ENCODE measurements around the gene NASP.
A peak's percentile ranks its signal among the peaks of the same experiment; 100 is the strongest.

NASP gene, protein sequence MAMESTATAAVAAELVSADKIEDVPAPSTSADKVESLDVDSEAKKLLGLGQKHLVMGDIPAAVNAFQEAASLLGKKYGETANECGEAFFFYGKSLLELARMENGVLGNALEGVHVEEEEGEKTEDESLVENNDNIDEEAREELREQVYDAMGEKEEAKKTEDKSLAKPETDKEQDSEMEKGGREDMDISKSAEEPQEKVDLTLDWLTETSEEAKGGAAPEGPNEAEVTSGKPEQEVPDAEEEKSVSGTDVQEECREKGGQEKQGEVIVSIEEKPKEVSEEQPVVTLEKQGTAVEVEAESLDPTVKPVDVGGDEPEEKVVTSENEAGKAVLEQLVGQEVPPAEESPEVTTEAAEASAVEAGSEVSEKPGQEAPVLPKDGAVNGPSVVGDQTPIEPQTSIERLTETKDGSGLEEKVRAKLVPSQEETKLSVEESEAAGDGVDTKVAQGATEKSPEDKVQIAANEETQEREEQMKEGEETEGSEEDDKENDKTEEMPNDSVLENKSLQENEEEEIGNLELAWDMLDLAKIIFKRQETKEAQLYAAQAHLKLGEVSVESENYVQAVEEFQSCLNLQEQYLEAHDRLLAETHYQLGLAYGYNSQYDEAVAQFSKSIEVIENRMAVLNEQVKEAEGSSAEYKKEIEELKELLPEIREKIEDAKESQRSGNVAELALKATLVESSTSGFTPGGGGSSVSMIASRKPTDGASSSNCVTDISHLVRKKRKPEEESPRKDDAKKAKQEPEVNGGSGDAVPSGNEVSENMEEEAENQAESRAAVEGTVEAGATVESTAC

DNA sequence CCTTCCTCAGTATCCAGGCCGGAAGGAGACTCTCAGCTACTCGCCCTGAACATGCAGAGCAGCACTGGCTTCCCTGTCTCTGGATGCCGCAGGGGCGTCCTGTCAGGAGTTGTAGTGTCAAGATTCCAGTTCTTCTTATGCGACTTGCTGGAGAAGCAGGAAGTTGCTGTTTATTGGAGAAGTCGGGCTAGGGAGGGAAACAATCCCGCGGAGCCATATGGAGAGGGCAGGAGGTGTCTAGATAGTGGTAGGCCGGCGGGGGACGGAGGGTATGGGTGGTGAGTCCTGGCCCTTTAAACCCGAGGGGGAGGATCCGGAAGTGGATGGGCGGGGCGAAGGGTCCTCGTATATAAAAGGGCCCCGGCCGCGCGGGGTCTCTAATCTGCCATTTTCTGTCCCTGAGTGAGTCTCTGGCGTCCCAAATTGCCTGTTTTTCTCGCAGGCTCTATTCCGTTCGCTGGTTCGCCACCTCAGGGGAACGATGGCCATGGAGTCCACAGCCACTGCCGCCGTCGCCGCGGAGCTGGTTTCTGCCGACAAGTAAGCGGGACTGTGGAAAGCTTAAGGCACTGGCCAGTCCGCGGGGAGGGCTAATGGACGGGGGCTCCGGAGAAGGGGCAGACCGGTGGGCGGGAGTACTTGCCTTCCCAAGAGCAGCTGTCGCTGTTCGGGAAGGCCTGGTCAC lies at the start of gene NASP:
Gene NASP (plus strand): TSS at position 376 of the 685 bp plus-strand sequence. CDS start 106 bp downstream, at position 482.
- DNase-seq, result peak; percentile 92

DNA sequence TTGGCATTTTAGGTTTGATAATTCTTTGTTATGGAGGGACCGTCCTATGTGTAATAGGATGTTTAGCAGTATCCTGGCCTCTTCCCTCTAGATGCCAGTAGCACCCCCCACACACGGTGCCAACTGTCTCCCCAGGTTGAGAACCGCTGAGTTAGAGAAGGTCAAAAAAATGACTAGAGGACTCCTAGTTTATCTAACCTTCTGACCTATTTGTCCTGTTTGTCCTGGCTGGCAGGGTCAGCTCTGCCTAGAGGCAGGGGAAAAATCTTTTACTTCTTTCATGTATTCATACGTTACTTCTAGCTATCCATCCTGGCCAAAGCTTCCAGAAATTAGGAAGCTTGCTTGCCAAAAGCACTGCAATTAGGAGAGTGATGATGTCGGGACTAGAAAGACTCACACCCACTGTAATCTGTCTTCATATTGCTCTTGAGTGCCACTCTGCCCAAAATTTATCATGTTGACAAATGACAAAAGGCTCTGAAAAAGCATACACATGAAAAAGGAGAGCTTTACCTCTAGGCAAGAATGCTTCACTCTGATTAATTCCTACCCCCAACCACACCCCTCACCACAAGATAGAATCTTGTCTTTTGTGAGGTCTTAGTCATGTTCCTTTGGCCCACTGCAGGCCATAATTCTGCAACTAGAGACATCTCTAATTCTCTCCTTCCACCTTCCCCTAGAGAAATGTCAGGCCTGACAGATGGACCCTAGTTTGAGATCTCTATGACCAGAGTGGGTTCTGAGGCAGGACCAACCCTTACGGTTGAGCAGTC lies 47.7 kb upstream of the NASP start:
- DNase-seq, result no peak

DNA sequence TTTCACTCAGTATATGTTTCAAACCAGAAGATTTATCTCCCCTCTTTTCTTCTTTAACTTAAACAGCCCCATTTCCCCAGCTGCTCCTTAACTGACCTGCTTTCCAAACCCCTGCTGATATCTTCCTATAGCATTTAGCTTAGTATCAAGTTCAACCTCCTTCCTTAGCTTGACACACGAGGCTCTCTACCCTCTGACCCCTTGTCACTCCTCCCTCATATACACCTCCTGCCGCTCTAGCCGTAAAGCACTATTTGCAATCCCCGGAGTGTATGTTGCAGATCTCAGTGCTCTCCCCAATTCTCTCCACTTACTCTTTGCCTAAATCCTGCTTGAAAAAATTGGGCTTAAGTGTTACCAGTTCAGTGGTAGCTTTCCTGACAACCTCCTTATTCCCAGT lies 47.0 kb upstream of the NASP start:
- DNase-seq, result no peak

DNA sequence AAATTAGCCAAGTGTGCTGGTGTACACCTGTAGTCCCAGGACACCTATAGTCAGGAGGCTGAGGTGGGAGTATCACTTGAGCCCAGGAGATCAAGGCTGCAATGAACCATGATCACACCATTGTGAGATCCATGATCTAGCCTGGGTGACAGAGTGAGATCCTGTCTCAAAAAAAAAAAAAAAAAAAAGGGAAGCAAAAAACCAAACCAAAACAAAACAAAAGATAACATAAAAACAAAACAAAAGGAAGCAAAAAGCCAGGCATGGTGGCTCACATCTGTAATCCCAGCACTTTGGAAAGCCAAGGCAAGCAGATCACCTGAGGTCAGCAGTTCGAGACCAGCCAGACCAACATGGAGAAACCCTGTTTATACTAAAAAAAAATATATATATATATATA lies 42.6 kb upstream of the NASP start:
- DNase-seq, result no peak

DNA sequence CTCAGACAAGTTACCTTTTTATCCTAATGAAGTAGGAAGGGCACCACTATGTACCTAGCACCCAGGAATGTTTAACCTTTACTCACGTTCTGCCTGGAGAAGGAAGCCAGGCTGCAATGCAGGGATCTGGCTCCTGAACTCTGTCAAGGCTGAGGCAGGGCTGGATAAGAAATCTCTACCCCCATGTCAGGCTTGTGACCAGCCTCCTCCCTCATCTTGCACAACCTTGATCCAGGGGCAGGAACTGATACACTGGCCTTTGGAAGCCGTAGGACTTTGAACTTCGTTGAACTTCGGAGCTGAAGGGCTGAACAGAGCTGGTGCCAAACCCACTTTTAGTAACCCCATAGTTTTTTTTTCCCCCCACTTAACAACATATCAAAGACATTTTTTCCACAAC lies 41.2 kb upstream of the NASP start:
- DNase-seq, result no peak

DNA sequence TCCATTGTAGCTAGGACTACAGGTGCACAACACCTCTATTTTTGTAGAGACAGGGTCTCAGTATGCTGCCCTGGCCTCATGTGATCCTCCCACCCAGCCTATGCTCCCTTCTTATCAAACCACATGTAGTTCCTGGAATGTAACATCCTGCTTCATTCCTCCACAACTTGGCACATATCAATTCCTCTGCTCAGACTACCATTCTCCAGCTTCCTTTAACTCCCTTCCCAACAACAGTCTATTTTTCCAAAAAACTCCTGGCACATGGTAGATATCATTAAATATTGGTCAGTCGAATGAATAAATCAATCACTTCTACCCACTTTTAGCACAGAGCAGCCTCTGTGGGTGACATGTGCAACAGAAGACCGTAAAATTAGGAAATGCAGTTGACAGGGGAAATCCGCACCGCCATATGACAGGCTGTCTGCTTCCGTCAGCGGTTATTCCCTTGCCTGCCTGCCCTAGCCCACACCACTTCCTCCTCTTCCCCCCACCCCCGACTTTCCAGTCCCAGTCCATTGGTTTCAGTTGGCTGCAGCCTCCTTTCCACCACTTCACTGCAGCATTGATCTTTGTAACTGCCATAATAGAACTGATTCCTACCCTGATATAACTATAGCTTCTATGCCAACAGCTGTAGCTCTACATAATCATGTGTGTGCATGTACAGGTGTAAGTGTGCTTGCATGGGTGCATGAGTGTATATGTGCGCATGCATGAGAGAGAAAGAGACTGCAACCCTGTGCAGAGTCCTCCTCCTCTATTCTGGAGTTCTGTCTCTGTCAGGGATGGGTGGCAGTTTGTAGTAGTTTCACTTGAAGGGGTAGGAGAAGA lies 40.0 kb upstream of the NASP start:
- DNase-seq, result peak; percentile 62

DNA sequence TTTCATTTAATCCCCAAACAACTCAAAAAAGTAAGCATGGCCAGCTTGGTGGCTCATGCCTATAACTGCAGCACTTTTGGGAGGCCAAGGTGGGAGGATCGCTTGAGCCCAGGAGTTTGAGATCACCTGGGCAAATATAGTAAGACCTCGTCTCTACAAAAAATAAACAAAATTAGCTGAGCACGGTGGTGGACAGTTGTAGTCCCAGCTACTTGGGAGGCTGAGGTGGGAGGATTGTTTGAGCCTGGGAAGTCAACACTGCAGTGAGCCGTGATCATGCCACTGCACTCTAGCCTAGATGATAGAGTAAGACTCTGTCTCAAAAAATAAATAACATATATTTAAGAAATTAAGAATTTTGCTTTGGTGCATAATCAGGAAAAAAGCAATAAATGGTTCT lies 39.3 kb upstream of the NASP start:
- no peak for DNase-seq

DNA sequence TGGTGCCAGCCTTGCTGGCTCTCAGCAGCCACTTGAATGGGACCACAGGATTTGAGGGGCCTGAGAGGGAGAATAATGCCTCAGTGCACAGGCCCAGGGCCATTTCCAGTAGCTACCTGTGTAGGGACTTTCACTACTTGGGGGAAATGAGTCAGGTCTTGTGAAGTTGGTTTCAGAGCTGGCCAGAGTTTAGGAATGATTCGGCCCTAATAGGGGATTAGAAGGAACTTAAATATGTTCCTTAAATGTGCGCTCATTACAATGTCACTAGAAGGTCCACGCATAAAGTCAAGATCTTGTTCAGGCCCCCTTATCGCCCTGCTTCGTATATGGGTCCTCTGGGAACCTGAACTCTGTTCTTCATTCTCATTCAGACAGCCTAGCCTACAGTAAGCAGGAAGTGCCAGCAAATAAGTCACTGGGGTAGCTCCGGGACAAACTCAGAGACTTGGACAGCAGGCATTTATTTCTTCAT lies 38.8 kb upstream of the NASP start:
- no peak for DNase-seq

DNA sequence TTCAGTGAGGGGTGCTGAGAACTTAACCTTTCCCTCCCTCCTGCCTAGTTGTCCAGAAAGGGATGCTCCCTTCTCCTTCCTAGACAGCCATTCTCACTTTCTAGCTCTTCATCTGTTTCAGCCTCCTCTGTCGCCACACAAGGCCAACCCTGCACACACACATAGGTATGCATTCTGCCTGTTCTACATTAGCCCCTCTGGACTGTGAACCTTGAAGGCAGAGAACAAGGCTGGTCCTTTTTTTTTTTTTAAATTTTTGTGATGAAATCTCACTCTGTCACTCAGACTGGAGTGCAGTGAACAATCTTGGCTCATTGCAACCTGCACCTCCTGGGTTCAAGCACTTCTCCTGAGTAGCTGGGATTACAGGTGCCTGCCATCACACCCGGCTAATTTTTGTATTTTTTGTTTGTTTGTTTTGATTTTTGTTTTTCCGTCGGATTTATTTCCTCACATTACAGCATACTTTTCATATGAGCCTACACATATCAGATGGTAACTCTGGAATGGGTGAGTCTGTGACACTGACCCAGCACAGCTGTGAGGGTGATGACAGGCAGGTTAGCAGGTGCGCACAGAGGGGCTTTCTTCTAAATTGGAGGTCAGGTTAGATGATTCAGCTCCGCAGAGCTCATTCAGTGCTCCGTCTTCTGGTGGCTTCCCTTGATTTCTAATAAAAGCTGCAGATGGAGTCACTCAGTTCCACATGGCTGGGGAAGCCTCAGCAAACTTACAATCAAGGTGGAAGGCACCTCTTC lies 38.1 kb upstream of the NASP start:
- no peak for DNase-seq

DNA sequence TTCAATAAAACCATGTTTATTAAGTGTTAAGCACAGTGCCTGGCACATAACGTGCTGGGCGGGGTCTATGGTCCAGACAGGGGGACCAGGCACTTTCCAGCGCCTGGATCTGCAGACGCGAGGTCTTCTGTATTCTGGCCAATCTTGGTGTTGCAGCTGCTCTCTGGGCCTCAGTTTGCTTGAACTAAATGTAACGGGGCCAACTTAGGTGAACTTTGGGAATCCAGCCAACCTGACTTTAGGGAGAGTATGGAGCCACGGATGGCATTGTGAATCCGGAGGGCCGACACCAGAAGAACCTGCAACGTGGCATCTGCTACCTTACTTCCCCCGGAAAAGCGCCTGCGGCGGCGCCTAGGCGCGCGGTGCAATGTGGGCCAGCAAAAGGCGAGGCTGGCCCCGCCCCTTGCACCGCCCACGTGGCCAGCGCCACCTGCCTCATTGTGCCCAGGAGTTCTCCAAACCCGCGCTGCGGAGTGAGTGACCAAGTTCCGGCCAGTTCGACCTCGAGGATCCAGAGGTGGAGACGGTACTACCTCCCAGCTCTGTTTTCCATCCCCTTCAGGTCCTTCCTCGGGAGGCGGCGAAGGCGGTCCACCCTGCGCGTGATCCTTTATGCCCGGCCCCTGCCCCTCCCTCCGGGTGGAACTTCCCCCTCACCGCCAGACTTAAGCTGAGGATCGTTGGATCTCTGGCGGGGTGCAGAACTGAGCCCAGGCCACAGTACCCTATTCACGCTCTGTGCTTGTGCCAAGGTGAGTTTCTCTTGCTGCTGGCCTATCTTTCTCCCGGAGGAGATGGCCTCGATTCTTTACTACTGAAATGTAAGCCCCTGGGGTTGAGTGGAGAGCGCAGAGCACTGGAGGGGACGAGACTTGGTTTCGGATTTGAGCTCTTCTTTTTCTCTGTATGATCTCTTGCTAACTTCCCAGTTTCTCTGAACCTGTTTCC lies 33.2 kb upstream of the NASP start, which contains the start of gene AKR1A1:
Gene AKR1A1 (plus strand): TSS at position 426 of the 951 bp plus-strand sequence. CDS start 10,969 bp downstream, outside the sequence.
- peak; percentile 82 for DNase-seq

DNA sequence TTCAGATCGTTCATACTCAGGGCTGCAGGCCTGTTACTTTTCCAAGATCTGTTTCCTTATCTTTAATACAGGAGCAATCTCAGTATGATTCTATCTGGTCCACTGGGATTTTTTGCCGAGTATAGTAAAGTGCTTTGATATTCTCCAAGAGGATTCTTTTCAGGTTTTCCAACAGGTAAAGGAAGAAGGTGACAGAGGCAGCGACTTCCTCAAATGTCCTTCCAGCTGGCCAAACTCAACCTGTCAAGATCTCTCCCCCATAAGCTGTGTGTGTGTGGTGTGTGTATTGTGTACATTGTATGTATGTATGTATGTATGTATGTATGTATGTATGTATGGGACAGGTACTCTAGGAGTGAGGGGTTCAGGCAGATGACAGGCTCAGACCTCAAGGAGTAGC lies 32.2 kb upstream of the NASP start:
- DNase-seq, result no peak

DNA sequence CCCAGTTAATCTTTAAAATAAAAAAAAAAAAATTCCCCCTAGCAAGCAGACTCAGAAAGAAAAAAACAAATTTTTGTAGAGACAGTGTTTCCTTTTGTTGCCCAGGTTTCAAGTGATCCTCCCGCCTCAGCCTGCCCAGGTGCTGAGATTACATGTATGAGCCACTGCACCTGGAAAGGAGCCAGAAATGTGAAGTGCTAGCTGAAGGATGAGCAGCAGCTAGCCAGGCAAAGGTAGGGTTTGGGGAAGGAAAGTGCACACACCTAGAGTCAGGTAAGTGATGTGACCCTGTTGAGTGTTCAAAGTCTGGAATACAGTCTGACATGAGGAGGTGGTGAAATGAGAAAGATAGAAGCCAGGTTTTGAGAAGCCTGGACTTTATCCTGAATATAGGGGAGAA lies 31.5 kb upstream of the NASP start:
- DNase-seq, result no peak

DNA sequence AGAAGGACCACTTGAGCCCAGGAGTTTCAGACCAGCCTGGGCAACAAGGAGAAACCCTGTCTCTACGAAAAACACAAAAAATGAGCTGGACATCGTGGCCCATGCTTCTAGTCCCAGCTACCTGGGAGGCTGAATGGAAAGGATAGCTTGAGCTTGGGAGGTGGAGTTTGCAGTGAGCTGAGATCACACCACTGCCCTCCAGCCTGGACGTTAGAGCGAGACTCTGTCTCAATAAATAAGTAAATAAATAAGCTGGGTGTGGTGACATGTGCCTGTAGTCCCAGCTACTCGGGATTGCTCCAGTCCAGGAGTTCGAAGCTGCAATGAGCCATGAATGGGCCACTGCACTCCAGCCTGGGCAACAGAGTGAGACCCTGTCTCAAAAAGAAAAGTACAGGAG lies 29.6 kb upstream of the NASP start:
- no peak for DNase-seq

DNA sequence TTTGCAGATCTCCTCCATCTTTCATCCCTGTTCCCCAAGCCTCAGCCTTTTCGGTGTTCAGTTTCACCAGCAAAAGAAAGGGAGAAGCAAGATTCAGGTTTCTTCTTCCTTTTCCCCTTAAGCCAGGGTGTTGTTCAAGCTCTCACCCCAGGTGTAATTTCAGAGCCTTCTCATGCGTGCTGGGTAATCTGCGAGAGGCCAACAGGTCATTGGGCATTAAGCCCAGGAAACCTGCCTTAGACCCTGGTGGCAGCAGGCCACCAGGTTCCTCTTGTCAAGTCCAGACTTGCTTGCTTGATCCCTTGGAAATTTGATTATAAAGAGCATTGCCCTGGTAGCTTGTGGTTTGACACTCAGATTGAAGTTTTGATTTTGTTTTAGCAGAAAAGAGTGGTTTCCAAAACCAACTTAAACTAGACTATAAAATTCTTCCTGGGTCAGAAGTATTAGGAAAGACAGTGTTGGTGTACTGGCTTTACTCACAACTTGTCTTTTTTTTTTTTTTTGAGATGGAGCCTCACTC lies 26.4 kb upstream of the NASP start:
- DNase-seq, result no peak

DNA sequence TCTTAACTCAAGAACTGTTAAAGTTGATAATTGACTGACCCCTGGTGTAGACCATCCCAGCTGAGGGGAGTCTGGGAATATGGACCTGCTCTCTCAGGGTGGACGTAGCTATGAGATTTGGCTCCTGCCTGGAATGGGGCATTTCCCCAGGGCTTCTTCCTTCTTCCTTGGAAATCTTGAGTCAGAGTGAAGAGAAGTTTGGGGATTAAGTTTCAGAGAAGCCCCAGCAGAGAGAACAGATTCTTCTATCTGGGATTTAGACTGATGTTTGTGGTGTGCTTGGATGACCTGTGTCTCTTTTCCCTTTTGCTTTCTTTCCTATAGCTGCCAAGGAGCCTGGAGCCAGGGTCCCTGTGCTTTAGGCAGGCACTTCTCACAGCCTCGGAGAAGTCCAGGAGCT lies 20.0 kb upstream of the NASP start:
- no peak for DNase-seq

DNA sequence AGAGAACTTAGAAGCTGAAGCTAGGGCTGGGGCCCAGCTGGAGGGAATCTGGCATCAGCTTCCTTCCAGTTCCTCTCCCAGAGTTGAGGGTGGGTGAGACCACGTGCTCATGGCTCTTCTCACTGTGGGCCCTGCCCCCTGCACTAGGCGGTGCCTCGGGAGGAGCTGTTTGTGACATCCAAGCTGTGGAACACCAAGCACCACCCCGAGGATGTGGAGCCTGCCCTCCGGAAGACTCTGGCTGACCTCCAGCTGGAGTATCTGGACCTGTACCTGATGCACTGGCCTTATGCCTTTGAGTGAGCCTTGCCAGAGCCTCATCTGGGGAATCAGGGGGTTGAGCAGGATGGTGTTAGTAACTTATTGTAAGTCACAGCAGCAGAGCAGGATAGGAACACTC lies 17.1 kb upstream of the NASP start:
- DNase-seq, result no peak

DNA sequence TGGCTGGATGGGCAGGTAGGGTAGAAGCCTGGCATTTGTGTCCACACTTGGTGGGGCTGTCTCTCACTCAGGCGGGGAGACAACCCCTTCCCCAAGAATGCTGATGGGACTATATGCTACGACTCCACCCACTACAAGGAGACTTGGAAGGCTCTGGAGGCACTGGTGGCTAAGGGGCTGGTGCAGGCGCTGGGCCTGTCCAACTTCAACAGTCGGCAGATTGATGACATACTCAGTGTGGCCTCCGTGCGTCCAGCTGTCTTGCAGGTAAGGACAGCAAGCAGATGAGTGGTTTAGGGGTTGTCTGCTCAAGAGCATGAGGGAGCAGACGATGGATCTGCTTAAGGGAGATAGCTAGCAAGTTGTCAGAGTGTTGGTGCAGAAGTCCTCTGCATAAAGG lies 15.9 kb upstream of the NASP start:
- DNase-seq, result no peak

DNA sequence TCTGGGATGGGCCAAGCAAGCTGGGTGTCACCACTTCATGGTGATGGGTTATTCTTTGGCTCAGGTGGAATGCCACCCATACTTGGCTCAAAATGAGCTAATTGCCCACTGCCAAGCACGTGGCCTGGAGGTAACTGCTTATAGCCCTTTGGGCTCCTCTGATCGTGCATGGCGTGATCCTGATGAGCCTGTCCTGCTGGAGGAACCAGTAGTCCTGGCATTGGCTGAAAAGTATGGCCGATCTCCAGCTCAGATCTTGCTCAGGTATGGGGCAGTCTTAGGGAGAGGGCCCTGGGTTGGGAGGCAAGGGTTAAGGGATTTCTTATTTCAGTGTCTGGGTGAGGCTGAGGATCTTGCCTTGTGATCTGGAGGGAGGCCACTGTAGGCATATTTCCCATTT lies 15.4 kb upstream of the NASP start:
- DNase-seq, result no peak

DNA sequence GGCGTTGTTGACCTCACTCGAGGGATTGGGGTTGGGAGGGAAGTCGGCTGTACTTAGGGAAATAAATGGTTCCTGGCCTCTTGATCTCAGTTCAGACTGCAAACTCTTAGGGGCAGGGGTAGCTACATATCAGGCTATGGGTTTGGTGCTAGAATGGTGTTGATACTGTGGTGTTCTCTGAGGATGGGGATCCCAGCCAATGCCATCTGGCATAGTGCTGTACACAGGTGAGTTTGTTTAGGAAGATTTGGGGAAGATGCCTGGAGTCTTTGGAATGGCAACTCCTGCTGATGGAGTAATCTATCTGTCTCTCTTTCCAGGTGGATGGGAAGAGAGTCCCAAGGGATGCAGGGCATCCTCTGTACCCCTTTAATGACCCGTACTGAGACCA lies 14.3 kb upstream of the NASP start:
- no peak for DNase-seq

Measured in activated gamma-delta T cell treated with Interleukin-2 at 50 U/mL for 16 hours (primary cell).